ENCODE measurements around the gene SLAIN2.

SLAIN2 gene

GRCh38 chr4:48421101-48421500 lies 79.8 kb downstream of the SLAIN2 start:
- no peaks in the 10 kb centered on the region for H3K27me3 ChIP-seq
- no peak for TF ChIP-seq CTCF (IDR thresholded peaks at IDR 0.05)
- H3K4me1 ChIP-seq (ENCODE audit: control insufficient read depth in 1 of 2, insufficient read depth in 1 of 2, low read depth in 1 of 2, low read length in 1 of 2), result no peaks in the 10 kb centered on the region
- H3K36me3 ChIP-seq, result peaks cover 50% of the 10 kb centered on the region
- no peak overlapping the region for H3K27ac ChIP-seq
- no peaks in the 10 kb centered on the region for H3K9me3 ChIP-seq
- H3K4me3 ChIP-seq (ENCODE audit: low read depth in 1 of 2, low read length in 1 of 2), result no peak overlapping the region

- peaks cover 19% of the 10 kb centered on the region for H3K36me3 ChIP-seq
- TF ChIP-seq CTCF (IDR thresholded peaks at IDR 0.05), result no peak
- H3K27ac ChIP-seq, result no peak overlapping the region
- H3K4me3 ChIP-seq (ENCODE audit: low read depth in 1 of 2, low read length in 1 of 2), result no peak overlapping the region
- H3K27me3 ChIP-seq, result no peaks in the 10 kb centered on the region
- H3K9me3 ChIP-seq, result no peaks in the 10 kb centered on the region
- H3K4me1 ChIP-seq (ENCODE audit: control insufficient read depth in 1 of 2, insufficient read depth in 1 of 2, low read depth in 1 of 2, low read length in 1 of 2), result no peaks in the 10 kb centered on the region
Observed at GRCh38 chr4:48428926-48429325, 87.6 kb downstream of the SLAIN2 start.

DNA sequence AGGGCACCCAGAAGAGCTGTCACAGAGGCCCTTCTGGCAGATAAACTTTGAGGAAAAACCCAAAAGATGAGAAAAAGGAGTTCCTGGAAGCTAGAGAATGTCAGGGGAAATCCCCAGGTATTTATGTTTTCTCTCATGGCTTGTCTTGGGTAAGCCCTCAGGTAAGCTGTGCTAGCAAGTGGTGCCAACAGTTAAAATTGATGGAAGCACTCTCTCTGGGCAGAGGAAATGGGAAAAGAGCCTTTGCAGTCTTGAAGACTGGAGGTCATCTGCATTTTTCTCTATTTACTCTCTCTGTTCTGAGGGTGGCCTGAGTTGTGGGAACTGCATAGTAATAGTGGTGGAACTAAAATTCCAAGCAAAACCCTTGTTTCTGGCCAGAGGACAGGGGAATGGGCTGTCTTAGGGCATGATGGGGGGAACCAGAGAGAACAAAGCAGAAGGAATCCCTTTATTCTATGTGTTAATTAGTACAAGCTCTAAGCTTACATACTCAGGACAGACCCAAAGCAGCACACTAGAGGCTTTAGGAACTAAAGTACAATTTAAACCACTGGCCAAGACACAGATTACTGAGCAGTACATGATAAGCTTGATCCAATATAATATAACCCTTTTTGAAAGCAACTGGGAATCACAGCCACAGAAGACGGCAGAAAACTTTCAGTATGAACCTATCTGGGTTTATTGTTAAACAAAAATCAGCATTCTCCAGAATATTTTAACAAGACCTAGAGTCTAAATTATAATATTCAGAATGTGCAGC lies 88.6 kb downstream of the SLAIN2 start:
- peaks cover 14% of the 10 kb centered on the region for H3K36me3 ChIP-seq
- H3K27me3 ChIP-seq, result no peaks in the 10 kb centered on the region
- H3K4me1 ChIP-seq (ENCODE audit: control insufficient read depth in 1 of 2, insufficient read depth in 1 of 2, low read depth in 1 of 2, low read length in 1 of 2), result no peaks in the 10 kb centered on the region
- TF ChIP-seq CTCF (IDR thresholded peaks at IDR 0.05), result no peak
- H3K4me3 ChIP-seq (ENCODE audit: low read depth in 1 of 2, low read length in 1 of 2), result no peak overlapping the region
- no peaks in the 10 kb centered on the region for H3K9me3 ChIP-seq
- no peak overlapping the region for H3K27ac ChIP-seq

GRCh38 chr4:48431401-48431800 lies 90.1 kb downstream of the SLAIN2 start:
- TF ChIP-seq CTCF (IDR thresholded peaks at IDR 0.05), result no peak
- Histone ChIP-seq H3K4me1 (ENCODE audit: control insufficient read depth in 1 of 2, insufficient read depth in 1 of 2, low read depth in 1 of 2, low read length in 1 of 2) (no peaks in the 10 kb centered on the region), H3K9me3 (no peaks in the 10 kb centered on the region), H3K4me3 (ENCODE audit: low read depth in 1 of 2, low read length in 1 of 2) (no peak overlapping the region), H3K36me3 (peaks cover 10% of the 10 kb centered on the region), H3K27me3 (no peaks in the 10 kb centered on the region), H3K27ac (no peak overlapping the region)

DNA sequence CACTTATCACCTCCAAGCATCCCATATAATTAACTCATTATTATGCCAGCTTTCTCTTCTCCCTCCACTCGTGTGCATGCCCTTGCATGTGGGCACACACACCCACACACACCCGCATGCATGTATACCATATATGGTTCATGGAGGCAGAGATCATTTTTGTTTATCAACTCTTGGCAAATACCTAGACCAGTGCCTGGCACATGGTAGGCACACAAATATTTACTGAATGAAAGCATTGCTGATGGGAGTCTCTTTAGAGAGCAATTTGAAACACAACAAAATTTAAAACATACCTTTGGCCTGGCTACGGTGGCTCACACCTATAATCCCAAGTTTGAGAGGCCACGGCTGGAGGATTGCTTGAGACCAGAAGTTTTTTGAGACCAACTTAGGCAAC lies 90.7 kb downstream of the SLAIN2 start:
- no peak overlapping the region for H3K4me3 ChIP-seq (ENCODE audit: low read depth in 1 of 2, low read length in 1 of 2)
- no peaks in the 10 kb centered on the region for H3K4me1 ChIP-seq (ENCODE audit: control insufficient read depth in 1 of 2, insufficient read depth in 1 of 2, low read depth in 1 of 2, low read length in 1 of 2)
- H3K9me3 ChIP-seq, result no peaks in the 10 kb centered on the region
- no peaks in the 10 kb centered on the region for H3K27me3 ChIP-seq
- TF ChIP-seq CTCF (IDR thresholded peaks at IDR 0.05), result no peak
- H3K36me3 ChIP-seq, result peaks cover 9% of the 10 kb centered on the region
- no peak overlapping the region for H3K27ac ChIP-seq

All from neutrophil (primary cell).